ENCODE data around the gene INPP5D. TPM values are rescaled to one million over a fixed set of nuclear protein-coding genes. Genes with fewer than 3 reads are reported as not detected.

The INPP5D gene
- total and polyA plus RNA-seq, 4 donors, result 7.6 to 26.1 (median 25.3) TPM

GRCh38 chr2:233083782-233084181 lies 23.6 kb downstream of the INPP5D start:
- H3K9ac ChIP-seq (ENCODE audit: insufficient read depth in 1 of 2, low read length in 2 of 2), result no peak overlapping the region
- no peaks in the 10 kb centered on the region for H3K9me3 ChIP-seq (ENCODE audit: control insufficient read depth in 4 of 4, insufficient read depth in 3 of 4, low read length in 3 of 4)
- no peaks in the 10 kb centered on the region for H3K36me3 ChIP-seq (ENCODE audit: control insufficient read depth in 4 of 4, insufficient read depth in 4 of 4, low read length in 4 of 4)
- DNase-seq (no peak), ATAC-seq (ENCODE audit: insufficient read depth, low FRiP score) (no peak)
- no peak overlapping the region for H3K4me3 ChIP-seq
- H3K4me1 ChIP-seq (ENCODE audit: control insufficient read depth in 5 of 5, insufficient read depth in 5 of 5, low read length in 5 of 5), result peaks cover 0 to 16% (median 0%) of the 10 kb centered on the region in 5 donors
- peak overlapping the region; percentile 72 to 91 for H3K27ac ChIP-seq (ENCODE audit: low read depth in 1 of 2, low read length in 1 of 2)
- TF ChIP-seq CTCF (IDR thresholded peaks at IDR 0.05; ENCODE audit: control extremely low read depth, extremely low read depth), result no peak
- H3K27me3 ChIP-seq (ENCODE audit: control insufficient read depth in 3 of 3, insufficient read depth in 3 of 3, low read length in 2 of 3), result no peaks in the 10 kb centered on the region
- 61 to 73% methylated on average over 8 of the region's 8 CpGs for WGBS, 2 donors

GRCh38 chr2:233084488-233084887 lies 24.3 kb downstream of the INPP5D start:
- 9 to 35% methylated on average over 13 of the region's 13 CpGs for WGBS, 2 donors
- no peak overlapping the region for H3K4me3 ChIP-seq
- ATAC-seq (ENCODE audit: insufficient read depth, low FRiP score) (peak; percentile 50), DNase-seq (peak; percentile 33 to 75 (median 62))
- peak overlapping the region; percentile 68 to 72 for H3K27ac ChIP-seq (ENCODE audit: low read depth in 1 of 2, low read length in 1 of 2)
- H3K9me3 ChIP-seq (ENCODE audit: control insufficient read depth in 4 of 4, insufficient read depth in 3 of 4, low read length in 3 of 4), result no peaks in the 10 kb centered on the region
- no peak for TF ChIP-seq CTCF (IDR thresholded peaks at IDR 0.05; ENCODE audit: control extremely low read depth, extremely low read depth)
- H3K36me3 ChIP-seq (ENCODE audit: control insufficient read depth in 4 of 4, insufficient read depth in 4 of 4, low read length in 4 of 4), result no peaks in the 10 kb centered on the region
- H3K9ac ChIP-seq (ENCODE audit: insufficient read depth in 1 of 2, low read length in 2 of 2), result no peak overlapping the region
- no peaks in the 10 kb centered on the region for H3K27me3 ChIP-seq (ENCODE audit: control insufficient read depth in 3 of 3, insufficient read depth in 3 of 3, low read length in 2 of 3)
- H3K4me1 ChIP-seq (ENCODE audit: control insufficient read depth in 5 of 5, insufficient read depth in 5 of 5, low read length in 5 of 5), result peaks cover 0 to 13% (median 0%) of the 10 kb centered on the region in 5 donors

GRCh38 chr2:233085037-233085838 lies 25.1 kb downstream of the INPP5D start:
- no peak overlapping the region for H3K4me3 ChIP-seq
- DNase-seq (no peak), ATAC-seq (ENCODE audit: insufficient read depth, low FRiP score) (no peak)
- H3K36me3 ChIP-seq (ENCODE audit: control insufficient read depth in 4 of 4, insufficient read depth in 4 of 4, low read length in 4 of 4), result no peaks in the 10 kb centered on the region
- TF ChIP-seq CTCF (IDR thresholded peaks at IDR 0.05; ENCODE audit: control extremely low read depth, extremely low read depth), result no peak
- H3K27ac ChIP-seq (ENCODE audit: low read depth in 1 of 2, low read length in 1 of 2), result peak overlapping the region; percentile 42 to 66
- H3K4me1 ChIP-seq (ENCODE audit: control insufficient read depth in 5 of 5, insufficient read depth in 5 of 5, low read length in 5 of 5), result peaks cover 0 to 15% (median 0%) of the 10 kb centered on the region in 5 donors
- H3K9me3 ChIP-seq (ENCODE audit: control insufficient read depth in 4 of 4, insufficient read depth in 3 of 4, low read length in 3 of 4), result no peaks in the 10 kb centered on the region
- H3K9ac ChIP-seq (ENCODE audit: insufficient read depth in 1 of 2, low read length in 2 of 2), result no peak overlapping the region
- no peaks in the 10 kb centered on the region for H3K27me3 ChIP-seq (ENCODE audit: control insufficient read depth in 3 of 3, insufficient read depth in 3 of 3, low read length in 2 of 3)
- 64 to 74% methylated on average over 13 of the region's 13 CpGs for WGBS, 2 donors

All from lung (tissue), 12 donors.